H9 (cell line): ENCODE measurements around the gene WFDC10A. TPM values are rescaled to one million over a fixed set of nuclear protein-coding genes. Genes with fewer than 3 reads are reported as not detected.
"Not testable (repeated sequence)": the region's sequence is repeated elsewhere in the genome, so short reads cannot be mapped to it uniquely, and the experiment has no call there.

Experiments used
- DNase-seq: peaks from one replicate; pipeline ENCODE4 v3.0.0-alpha.2; 2017
- H2AFZ ChIP-seq: one replicate; pipeline ENCODE4 v1.6.1; 2013; ENCODE audit warnings: mild to moderate bottlenecking, low read length, control low read depth, moderate library complexity
- H2AK5ac ChIP-seq: 2 replicates; pipeline ENCODE4 v1.6.1; 2013; ENCODE audit warnings: low read length, control low read depth, mixed read lengths; ENCODE audit not compliant: insufficient read length
- H2BK120ac ChIP-seq: one replicate; pipeline ENCODE4 v1.6.1; 2013; ENCODE audit warnings: low read depth, mild to moderate bottlenecking, low read length, control low read depth, inconsistent platforms; ENCODE audit not compliant: poor library complexity, severe bottlenecking
- H2BK12ac ChIP-seq: 2 replicates; pipeline ENCODE4 v1.6.1; 2013; ENCODE audit warnings: low read length, control low read depth, mixed read lengths, low read depth; ENCODE audit not compliant: insufficient read length
- H2BK15ac ChIP-seq: 2 replicates; pipeline ENCODE4 v1.6.1; 2013; ENCODE audit warnings: low read depth, low read length, control low read depth
- H2BK20ac ChIP-seq: one replicate; pipeline ENCODE4 v1.6.1; 2013; ENCODE audit warnings: low read depth, mild to moderate bottlenecking, low read length, control low read depth, inconsistent platforms; ENCODE audit not compliant: poor library complexity, severe bottlenecking
- H2BK5ac ChIP-seq: 2 replicates; pipeline ENCODE4 v1.6.1; 2013; ENCODE audit warnings: low read length, control low read depth, mixed read lengths; ENCODE audit not compliant: insufficient read length
- H3K14ac ChIP-seq: 2 replicates; pipeline ENCODE4 v1.6.1; 2013; ENCODE audit warnings: low read length, control low read depth; ENCODE audit not compliant: insufficient read depth
- H3K18ac ChIP-seq: 2 replicates; pipeline ENCODE4 v1.6.1; 2013; ENCODE audit warnings: low read depth, mild to moderate bottlenecking, mixed read lengths, low read length, control low read depth; ENCODE audit not compliant: insufficient read length
- H3K23ac ChIP-seq: 2 replicates; pipeline ENCODE4 v1.6.1; 2013; ENCODE audit warnings: low read length, control low read depth, mixed read lengths, low read depth; ENCODE audit not compliant: insufficient read length
- H3K23me2 ChIP-seq: 2 replicates; pipeline ENCODE4 v1.6.1; 2013; ENCODE audit warnings: low read depth, mild to moderate bottlenecking, mixed read lengths, low read length, control low read depth; ENCODE audit not compliant: insufficient read length, poor library complexity, severe bottlenecking
- H3K27ac ChIP-seq: 2 replicates; pipeline ENCODE4 v1.5.1; 2013; ENCODE audit warnings: low read length, control low read depth, mixed read lengths, low read depth; ENCODE audit not compliant: insufficient read length
- H3K27me3 ChIP-seq: 2 replicates; pipeline ENCODE4 v1.6.1; 2013; ENCODE audit warnings: low read length, control low read depth, inconsistent platforms; ENCODE audit not compliant: insufficient read depth
- H3K4ac ChIP-seq: 2 replicates; pipeline ENCODE4 v1.6.1; 2013; ENCODE audit warnings: low read depth, mild to moderate bottlenecking, control low read depth, inconsistent platforms, low read length, moderate library complexity
- H3K4me1 ChIP-seq: 2 replicates; pipeline ENCODE4 v1.6.1; 2013; ENCODE audit warnings: low read length, control low read depth, inconsistent platforms; ENCODE audit not compliant: insufficient read depth
- H3K4me2 ChIP-seq: 2 replicates; pipeline ENCODE4 v1.6.1; 2013; ENCODE audit warnings: low read length, control low read depth, mixed read lengths; ENCODE audit not compliant: insufficient read length, insufficient read depth
- H3K56ac ChIP-seq: 2 replicates; pipeline ENCODE4 v1.6.1; 2013; ENCODE audit warnings: low read depth, mild to moderate bottlenecking, mixed read lengths, low read length, control low read depth; ENCODE audit not compliant: insufficient read length
- H3K79me1 ChIP-seq: 2 replicates; pipeline ENCODE4 v1.6.1; 2013; ENCODE audit warnings: low read depth, mild to moderate bottlenecking, moderate library complexity, low read length, control low read depth, inconsistent platforms; ENCODE audit not compliant: insufficient read depth, poor library complexity, severe bottlenecking
- H3K79me2 ChIP-seq: 2 replicates; pipeline ENCODE4 v1.6.1; 2013; ENCODE audit warnings: low read length, control low read depth, inconsistent platforms; ENCODE audit not compliant: insufficient read depth
- H3K9ac ChIP-seq: 2 replicates; pipeline ENCODE4 v1.6.1; 2013; ENCODE audit warnings: low read length, control low read depth, mixed read lengths; ENCODE audit not compliant: insufficient read length; ENCODE audit errors: extremely low read depth
- H3K9me3 ChIP-seq: one replicate; pipeline ENCODE4 v1.6.1; 2013; ENCODE audit warnings: low read depth, low read length, inconsistent platforms; ENCODE audit not compliant: control insufficient read depth
- H3T11ph ChIP-seq: one replicate; pipeline ENCODE4 v1.6.1; 2013; ENCODE audit warnings: mild to moderate bottlenecking, low read length, control low read depth, inconsistent platforms
- H4K20me1 ChIP-seq: one replicate; pipeline ENCODE4 v1.6.1; 2013; ENCODE audit not compliant: control insufficient read depth, insufficient read length, insufficient read depth
- H4K5ac ChIP-seq: 2 replicates; pipeline ENCODE4 v1.6.1; 2013; ENCODE audit warnings: low read depth, mild to moderate bottlenecking, mixed read lengths, low read length, control low read depth; ENCODE audit not compliant: insufficient read length
- H4K8ac ChIP-seq: replicated peaks from 2 replicates; pipeline ENCODE4 v1.6.1; 2013; ENCODE audit warnings: low read length, control low read depth, mixed read lengths, low read depth; ENCODE audit not compliant: insufficient read length
- H4K91ac ChIP-seq: 2 replicates; pipeline ENCODE4 v1.6.1; 2013; ENCODE audit warnings: low read depth, mild to moderate bottlenecking, moderate library complexity, mixed read lengths, low read length, control low read depth; ENCODE audit not compliant: insufficient read length
- H3K27ac Mint-ChIP-seq, 3 experiments: 2 replicates in 2 of 3; 3 replicates in 1 of 3; pipeline ENCODE4 v1.8.0; 2020 to 2021; ENCODE audit warnings: mixed read lengths in 3 of 3, mild to moderate bottlenecking in 1 of 3, moderate library complexity in 1 of 3
- H3K27me3 Mint-ChIP-seq: 2 replicates; pipeline ENCODE4 v1.8.0; 2021; ENCODE audit warnings: low read depth, mild to moderate bottlenecking, moderate library complexity, mixed read lengths
- H3K36me3 Mint-ChIP-seq, 3 experiments: 2 replicates in 2 of 3; 3 replicates in 1 of 3; pipeline ENCODE4 v1.8.0; 2020 to 2021; ENCODE audit warnings: low read depth in 3 of 3, mixed read lengths in 3 of 3; ENCODE audit not compliant: insufficient read depth in 1 of 3
- H3K4me1 Mint-ChIP-seq, 2 experiments: 2 replicates each; pipeline ENCODE4 v1.8.0; 2020; ENCODE audit warnings: mixed read lengths in 2 of 2
- H3K4me3 Mint-ChIP-seq, 2 experiments: 2 replicates in 1 of 2; 3 replicates in 1 of 2; pipeline ENCODE4 v1.8.0; 2020 to 2021; ENCODE audit warnings: mild to moderate bottlenecking in 2 of 2, mixed read lengths in 2 of 2, moderate library complexity in 1 of 2
- H3K9me3 Mint-ChIP-seq, 2 experiments: 2 replicates in 1 of 2; 3 replicates in 1 of 2; pipeline ENCODE4 v1.8.0; 2020; ENCODE audit warnings: mild to moderate bottlenecking in 2 of 2, mixed read lengths in 2 of 2, moderate library complexity in 1 of 2
- WGBS: extraction: QIAGEN DNeasy Blood & Tissue Kit; methylation state at CpG from one replicate; pipeline ENCODE4 v1.1.7; 2013; ENCODE audit warnings: missing lambda C conversion rate, low lambda C conversion rate, mixed read lengths; ENCODE audit not compliant: insufficient read length; ENCODE audit errors: extremely low coverage; 5-methylcytosine and 5-hydroxymethylcytosine counted together
- total RNA-seq: library from RNA; stranded (reverse); gene quantifications from 2 replicates; pipeline ENCODE4 v1.2.1, GENCODE V29; 2021
- TF ChIP-seq, protein P1 (sequence below): fragments of 200-600 bp; sonication (generic); conservative IDR thresholded peaks from 3 replicates; pipeline ENCODE4 v1.8.0; 2021; ENCODE audit warnings: antibody characterized with exemption, mild to moderate bottlenecking

The WFDC10A gene
- total RNA-seq, 1 experiment from 2014 or later: not detected

- Histone ChIP-seq H3K14ac (no peak overlapping the region), H2BK5ac (no peak overlapping the region), H3K79me1 (no peaks in the 10 kb centered on the region), H3T11ph (no peak overlapping the region), H4K8ac (no peak overlapping the region), H3K23me2 (no peaks in the 10 kb centered on the region), H2BK12ac (no peak overlapping the region), H2AK5ac (no peak overlapping the region), H3K23ac (no peak overlapping the region), H3K9ac (no peak overlapping the region), H4K20me1 (no peaks in the 10 kb centered on the region), H3K18ac (no peak overlapping the region), H3K27ac (no peak overlapping the region), H3K4ac (no peak overlapping the region), H4K91ac (no peak overlapping the region), H2AFZ (no peak overlapping the region), H3K79me2 (no peaks in the 10 kb centered on the region), H3K56ac (no peak overlapping the region), H3K4me1 (no peaks in the 10 kb centered on the region), H3K4me2 (no peak overlapping the region), H2BK15ac (no peak overlapping the region), H2BK120ac (no peak overlapping the region), H3K27me3 (no peaks in the 10 kb centered on the region), H2BK20ac (no peak overlapping the region), H3K9me3 (no peaks in the 10 kb centered on the region), H4K5ac (no peak overlapping the region)
- no peaks in the 10 kb centered on the region for H3K27me3 Mint-ChIP-seq
- H3K9me3 Mint-ChIP-seq: peaks cover 2 to 4% of the 10 kb centered on the region in 2 experiments; a peak in 3 of 5 replicates
- WGBS: no CpG with 5 or more reads among the region's 5 CpGs
- TF ChIP-seq, protein P1, sequence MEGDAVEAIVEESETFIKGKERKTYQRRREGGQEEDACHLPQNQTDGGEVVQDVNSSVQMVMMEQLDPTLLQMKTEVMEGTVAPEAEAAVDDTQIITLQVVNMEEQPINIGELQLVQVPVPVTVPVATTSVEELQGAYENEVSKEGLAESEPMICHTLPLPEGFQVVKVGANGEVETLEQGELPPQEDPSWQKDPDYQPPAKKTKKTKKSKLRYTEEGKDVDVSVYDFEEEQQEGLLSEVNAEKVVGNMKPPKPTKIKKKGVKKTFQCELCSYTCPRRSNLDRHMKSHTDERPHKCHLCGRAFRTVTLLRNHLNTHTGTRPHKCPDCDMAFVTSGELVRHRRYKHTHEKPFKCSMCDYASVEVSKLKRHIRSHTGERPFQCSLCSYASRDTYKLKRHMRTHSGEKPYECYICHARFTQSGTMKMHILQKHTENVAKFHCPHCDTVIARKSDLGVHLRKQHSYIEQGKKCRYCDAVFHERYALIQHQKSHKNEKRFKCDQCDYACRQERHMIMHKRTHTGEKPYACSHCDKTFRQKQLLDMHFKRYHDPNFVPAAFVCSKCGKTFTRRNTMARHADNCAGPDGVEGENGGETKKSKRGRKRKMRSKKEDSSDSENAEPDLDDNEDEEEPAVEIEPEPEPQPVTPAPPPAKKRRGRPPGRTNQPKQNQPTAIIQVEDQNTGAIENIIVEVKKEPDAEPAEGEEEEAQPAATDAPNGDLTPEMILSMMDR: no peak
- peaks cover 0 to 4% (median 2%) of the 10 kb centered on the region in 3 experiments; a peak in 1 of 7 replicates for H3K36me3 Mint-ChIP-seq
- DNase-seq: no peak
- no peak overlapping the region for H3K4me3 Mint-ChIP-seq
- no peaks in the 10 kb centered on the region for H3K4me1 Mint-ChIP-seq
- H3K27ac Mint-ChIP-seq: peak overlapping the region in 1 of 3 experiments; percentile 88; a peak in 1 of 7 replicates
Measured at GRCh38 chr20:45639687-45640086, 10.1 kb downstream of the WFDC10A start.

GRCh38 chr20:45641076-45641475 is 11.5 kb downstream of the WFDC10A start:
- H3K9ac ChIP-seq, H3K36me3 Mint-ChIP-seq, H3K27ac ChIP-seq, H3K27me3 ChIP-seq, H3K9me3 Mint-ChIP-seq, H4K5ac ChIP-seq, H3K4me3 Mint-ChIP-seq, H3T11ph ChIP-seq, H4K8ac ChIP-seq, H2BK15ac ChIP-seq, H3K4ac ChIP-seq, H2AK5ac ChIP-seq, H2BK12ac ChIP-seq, H3K9me3 ChIP-seq, DNase-seq, H3K23me2 ChIP-seq, H2AFZ ChIP-seq, H2BK5ac ChIP-seq, H3K4me1 Mint-ChIP-seq, H2BK20ac ChIP-seq, H3K14ac ChIP-seq, H3K23ac ChIP-seq, H3K27me3 Mint-ChIP-seq, H3K79me1 ChIP-seq, H4K91ac ChIP-seq, H3K79me2 ChIP-seq, H3K56ac ChIP-seq, H2BK120ac ChIP-seq, H3K27ac Mint-ChIP-seq, H3K4me1 ChIP-seq, H3K4me2 ChIP-seq, H4K20me1 ChIP-seq, H3K18ac ChIP-seq: not testable (repeated sequence)
- no CpG with 5 or more reads among the region's 24 CpGs for WGBS
